AG08396 (cell line): ENCODE data around the gene XPOT.

Experiments
- DNase-seq: peaks from one replicate; pipeline ENCODE4 v3.0.0; 2012; ENCODE audit warnings: low spot score, mixed read lengths

The XPOT gene

DNA sequence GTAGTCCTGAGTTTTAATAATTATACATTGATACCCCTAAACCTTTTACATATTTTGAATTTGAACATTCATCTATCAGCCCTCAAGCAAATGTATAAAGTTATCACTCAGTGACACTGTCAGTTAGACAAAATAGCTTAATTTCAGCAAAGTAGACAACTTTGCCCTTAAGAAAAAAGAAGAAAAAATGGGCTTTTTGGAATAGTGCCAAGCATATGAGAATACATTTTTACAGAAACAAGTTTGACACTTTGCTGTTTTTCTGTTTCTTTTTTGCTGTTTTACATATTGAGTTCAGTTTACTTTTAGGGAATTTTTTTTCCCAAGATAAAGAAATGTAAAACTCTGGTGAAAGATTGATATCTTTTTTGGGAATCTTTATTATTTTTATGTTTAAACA is 62.0 kb downstream of the XPOT start:
- DNase-seq: no peak

DNA sequence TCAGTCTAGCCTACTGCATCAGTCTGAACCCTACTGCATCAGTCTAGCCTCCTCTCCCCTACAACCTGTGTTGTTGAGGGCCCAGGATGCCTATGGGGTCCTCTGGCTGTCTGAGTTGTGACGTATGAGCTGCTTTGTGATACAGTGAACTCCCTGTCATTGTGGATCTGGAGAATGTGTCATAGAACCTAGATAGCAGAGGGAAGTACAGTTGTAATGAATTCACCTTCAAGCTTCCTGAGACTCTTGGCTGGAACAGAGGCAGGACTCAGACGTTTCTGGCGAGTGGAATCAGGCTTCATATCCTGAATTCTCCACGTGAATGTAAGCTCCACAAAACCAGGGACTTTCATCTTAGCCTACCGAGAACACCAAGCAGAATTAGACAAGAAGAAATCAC is 64.8 kb downstream of the XPOT start:
- no peak for DNase-seq

GRCh38 chr12:64469455-64470142 is 65.4 kb downstream of the XPOT start:
- DNase-seq: no peak

DNA sequence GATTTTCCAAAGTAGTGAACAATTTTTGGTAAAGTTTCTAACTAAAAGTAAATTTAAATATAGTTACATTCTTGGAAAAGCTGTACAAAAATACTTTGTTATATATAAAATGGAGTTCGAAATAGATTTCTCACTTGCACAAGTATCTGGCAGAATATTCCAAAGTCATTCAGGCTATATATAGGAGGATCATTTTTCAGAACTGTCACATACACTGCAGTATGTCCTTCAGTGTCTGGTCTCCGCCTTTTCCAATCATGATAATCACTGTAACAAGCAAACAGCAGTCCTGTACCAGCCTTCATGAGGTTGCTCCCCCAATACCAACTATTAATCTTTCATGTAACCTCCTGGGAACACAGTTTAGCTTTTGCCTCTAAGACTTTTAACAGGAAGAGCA is 66.3 kb downstream of the XPOT start:
- no peak for DNase-seq

DNA sequence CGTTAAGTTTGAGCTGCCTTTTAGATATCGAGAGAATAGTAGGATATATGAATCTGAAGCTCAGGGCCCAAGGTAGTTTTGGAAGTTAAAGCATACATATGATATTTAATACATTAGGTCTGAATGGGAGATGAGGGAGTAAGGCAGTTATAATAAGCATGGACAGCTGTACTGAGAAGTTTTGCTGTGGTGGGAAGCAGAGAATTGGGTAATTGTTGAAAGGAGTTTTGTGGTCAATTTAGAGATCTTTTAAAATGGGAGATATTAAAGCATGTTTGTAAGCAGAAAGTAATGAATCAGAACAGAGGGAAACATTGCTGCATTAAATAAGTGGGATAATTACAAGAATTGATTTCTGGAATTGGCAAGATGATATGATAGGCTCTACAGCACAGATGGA is 69.0 kb downstream of the XPOT start:
- no peak for DNase-seq

- DNase-seq: no peak
Observed at GRCh38 chr12:64475518-64475917, 71.3 kb downstream of the XPOT start.

DNA sequence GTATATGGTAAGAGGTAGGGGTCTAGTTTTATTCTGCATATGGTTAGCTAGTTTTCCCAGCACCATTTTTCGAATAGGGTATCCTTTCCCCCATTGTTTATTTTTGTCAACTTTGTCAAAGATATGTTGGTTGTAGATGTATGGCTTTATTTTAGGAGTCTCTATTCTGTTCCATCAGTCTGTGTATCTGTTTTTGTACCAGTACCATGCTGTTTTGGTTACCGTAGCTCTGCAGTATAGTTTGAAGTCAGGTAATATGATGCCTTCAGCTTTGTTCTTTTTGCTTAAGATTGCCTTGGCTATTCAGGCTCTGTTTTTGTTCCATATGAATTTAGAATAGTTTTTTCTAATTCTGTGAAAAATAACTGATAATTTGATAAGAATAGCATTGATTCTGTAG is 72.7 kb downstream of the XPOT start:
- no peak for DNase-seq

DNA sequence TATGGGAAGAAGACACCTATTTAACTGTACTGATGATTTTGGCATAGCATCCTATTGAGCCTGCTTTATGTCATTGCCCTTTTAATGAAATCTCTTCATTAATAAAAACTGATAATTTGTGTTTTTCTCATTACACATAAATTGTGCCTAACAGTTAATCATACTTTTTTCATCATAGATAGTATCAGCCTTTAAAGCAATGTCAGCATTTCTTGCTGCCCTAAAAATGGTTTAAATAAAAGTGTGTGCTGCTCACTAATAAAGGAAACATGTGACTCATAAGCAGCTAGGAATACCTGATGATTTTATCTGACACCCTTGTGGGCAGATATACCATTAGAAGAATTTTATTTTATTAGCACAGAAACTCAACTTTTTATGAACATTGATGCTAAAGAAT is 74.5 kb downstream of the XPOT start:
- DNase-seq: no peak

- no peak for DNase-seq
Observed at GRCh38 chr12:64480148-64480547, 76.0 kb downstream of the XPOT start.

DNA sequence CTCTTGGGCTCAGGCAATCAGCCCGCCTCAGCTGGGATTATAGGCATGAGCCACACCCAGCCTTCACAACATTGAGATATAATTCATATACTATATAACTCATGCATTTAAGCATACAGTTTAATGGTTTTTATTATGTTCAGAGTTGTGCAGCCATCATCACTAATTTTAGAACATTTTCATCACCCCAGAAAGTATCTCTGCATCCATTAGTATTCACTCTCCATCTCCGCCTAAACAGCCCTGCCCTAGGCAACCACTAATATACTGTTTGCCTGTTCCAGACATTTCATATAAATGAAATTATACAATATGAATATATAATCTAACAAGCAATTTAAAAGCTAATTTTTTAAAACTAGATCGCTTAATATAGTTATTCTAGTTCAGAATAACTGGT is 82.5 kb downstream of the XPOT start:
- DNase-seq: no peak

- no peak for DNase-seq
Observed at GRCh38 chr12:64491718-64492117, 87.5 kb downstream of the XPOT start.

GRCh38 chr12:64493513-64493912 is 89.3 kb downstream of the XPOT start:
- no peak for DNase-seq

DNA sequence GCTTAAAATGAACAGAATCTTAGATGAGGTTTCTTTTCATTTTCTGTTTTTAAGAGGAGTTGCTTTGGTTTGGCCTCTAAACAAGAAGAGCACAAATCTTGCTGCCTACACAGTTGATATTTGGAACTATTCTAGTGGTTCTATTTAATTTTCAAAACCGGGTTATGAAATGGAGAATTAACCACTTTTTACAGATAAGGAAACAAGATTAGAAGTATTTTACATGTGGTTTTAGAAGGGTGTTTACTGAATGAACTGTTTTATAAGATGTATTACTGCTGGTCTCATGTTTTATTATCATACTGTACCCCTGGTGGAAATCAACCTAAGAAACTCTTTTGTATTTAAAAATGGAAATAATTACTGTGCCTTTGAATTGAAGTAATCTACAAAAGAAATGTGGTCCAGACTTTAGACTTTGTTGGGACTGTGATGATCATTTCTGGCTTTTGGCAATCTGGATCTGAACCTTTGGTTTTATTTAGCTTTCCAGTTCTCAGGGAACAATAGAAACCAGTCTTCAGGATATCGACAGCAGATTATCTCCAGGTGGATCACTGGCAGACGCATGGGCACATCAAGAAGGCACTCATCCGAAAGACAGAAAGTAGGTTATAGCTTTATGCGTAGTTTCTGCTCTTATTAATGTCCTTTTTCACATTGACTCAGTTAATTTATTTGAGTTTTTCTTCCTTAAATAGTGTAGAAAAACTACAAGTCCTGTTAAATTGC is 91.0 kb downstream of the XPOT start:
- DNase-seq: no peak

GRCh38 chr12:64496839-64497400 is 92.7 kb downstream of the XPOT start:
- DNase-seq: no peak

- DNase-seq: no peak
Observed at GRCh38 chr12:64497484-64497883, 93.3 kb downstream of the XPOT start.

DNA sequence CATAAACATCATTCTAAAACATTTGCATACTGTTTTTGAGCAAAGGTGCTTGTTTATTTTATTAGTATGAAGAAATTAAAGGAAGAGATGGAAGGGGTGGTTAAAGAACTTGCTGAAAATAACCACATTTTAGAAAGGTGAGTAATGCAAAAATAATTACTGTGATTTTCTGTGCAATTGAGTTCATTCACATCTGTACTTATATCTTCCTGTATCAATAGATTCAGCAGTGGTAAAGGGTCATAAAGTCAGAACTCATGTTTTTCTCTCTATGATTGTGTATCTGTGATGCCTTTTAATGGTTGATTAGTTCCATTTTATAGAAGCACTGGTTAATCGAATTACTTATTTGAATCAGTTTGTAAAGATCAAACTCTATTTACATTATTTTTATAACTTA is 93.7 kb downstream of the XPOT start:
- no peak for DNase-seq

- no peak for DNase-seq
Observed at GRCh38 chr12:64500394-64500793, 96.2 kb downstream of the XPOT start.
